Suprapubic skin (tissue), 3 donors: ENCODE measurements around the gene TCEAL4.
"Not testable (repeated sequence)": the region's sequence is repeated elsewhere in the genome, so short reads cannot be mapped to it uniquely, and the experiment has no call there.

Source experiments
- CTCF ChIP-seq, 2 donors: fragments of 200-600 bp in 1 of 2; fragments of 450-650 bp in 1 of 2; sonication (generic) in 1 of 2; IDR thresholded peaks; one replicate each; pipeline ENCODE4 v1.5.1; 2016 to 2019; ENCODE audit warnings: antibody characterized with exemption in 2 of 2, mild to moderate bottlenecking in 1 of 2, moderate library complexity in 1 of 2
- EP300 ChIP-seq: sonication (generic); formaldehyde crosslinking; IDR thresholded peaks from one replicate; pipeline ENCODE4 v1.6.1; 2017; ENCODE audit warnings: antibody characterized with exemption
- POLR2A ChIP-seq, 2 donors: fragments of 450-650 bp; IDR thresholded peaks; one replicate each; pipeline ENCODE4 v1.6.1; 2017; ENCODE audit warnings: antibody characterized with exemption in 2 of 2, mild to moderate bottlenecking in 2 of 2, moderate library complexity in 2 of 2

- not testable (repeated sequence) for TF ChIP-seq CTCF (IDR thresholded peaks at IDR 0.05); POLR2A (IDR thresholded peaks at IDR 0.05); EP300
Observed at GRCh38 chrX:103595202-103595601, 9.9 kb downstream of the TCEAL4 start.
